Mesenchymal stem cell (in vitro differentiated cells and primary cell): ENCODE data around the gene POLR2E.
A peak's percentile ranks its signal among the peaks of the same experiment; 100 is the strongest.

Source experiments
- DNase-seq: peaks from one replicate; pipeline ENCODE4 v3.0.0-alpha.2; 2013
- H2AFZ ChIP-seq: one replicate; pipeline ENCODE4 v1.6.1; 2013; ENCODE audit warnings: low read depth, mild to moderate bottlenecking, control low read depth, inconsistent platforms, low read length, moderate library complexity
- H2AK5ac ChIP-seq: 2 replicates; pipeline ENCODE4 v1.6.1; 2013; ENCODE audit warnings: low read length, moderate library complexity, mild to moderate bottlenecking, inconsistent platforms; ENCODE audit not compliant: severe bottlenecking
- H2BK120ac ChIP-seq: one replicate; pipeline ENCODE4 v1.6.1; 2013; ENCODE audit warnings: low read depth, mild to moderate bottlenecking, inconsistent platforms, low read length, moderate library complexity
- H2BK12ac ChIP-seq, 2 experiments: one replicate each; pipeline ENCODE4 v1.6.1; 2013; ENCODE audit warnings: inconsistent platforms in 2 of 2, low read length in 2 of 2, mild to moderate bottlenecking in 2 of 2, moderate library complexity in 2 of 2, control low read depth in 1 of 2
- H2BK15ac ChIP-seq: one replicate; pipeline ENCODE4 v1.6.1; 2013; ENCODE audit warnings: mild to moderate bottlenecking, low read depth, inconsistent platforms; ENCODE audit not compliant: poor library complexity, severe bottlenecking
- H2BK5ac ChIP-seq: 2 replicates; pipeline ENCODE4 v1.6.1; 2013; ENCODE audit warnings: low read depth, mild to moderate bottlenecking, low read length, control low read depth, inconsistent platforms; ENCODE audit not compliant: poor library complexity, severe bottlenecking
- H3K14ac ChIP-seq, 2 experiments: one replicate each; pipeline ENCODE4 v1.6.1; 2013; ENCODE audit warnings: inconsistent platforms in 2 of 2, low read length in 2 of 2, control low read depth in 1 of 2, mild to moderate bottlenecking in 1 of 2, moderate library complexity in 1 of 2
- H3K18ac ChIP-seq, 2 experiments: one replicate each; pipeline ENCODE4 v1.6.1; 2013; ENCODE audit warnings: inconsistent platforms in 2 of 2, low read length in 2 of 2, control low read depth in 1 of 2, low read depth in 1 of 2, mild to moderate bottlenecking in 1 of 2
- H3K23ac ChIP-seq, 2 experiments: one replicate each; pipeline ENCODE4 v1.6.1; 2013; ENCODE audit warnings: inconsistent platforms in 2 of 2, low read length in 2 of 2, mild to moderate bottlenecking in 2 of 2, moderate library complexity in 2 of 2, control low read depth in 1 of 2
- H3K27ac ChIP-seq: 2 replicates; pipeline ENCODE4 v1.5.1; 2013; ENCODE audit warnings: mild to moderate bottlenecking, moderate library complexity, low read length, control low read depth, inconsistent platforms; ENCODE audit not compliant: poor library complexity, severe bottlenecking
- H3K27me3 ChIP-seq, 2 experiments: 2 replicates each; pipeline versions ENCODE4 v1.6.1 to v1.7.0; 2013; ENCODE audit warnings: low read length in 2 of 2, mild to moderate bottlenecking in 2 of 2, moderate library complexity in 2 of 2, control low read depth in 1 of 2, inconsistent platforms in 1 of 2; ENCODE audit not compliant: control insufficient read depth in 1 of 2, insufficient read depth in 1 of 2
- H3K36me3 ChIP-seq, 2 experiments: 2 replicates each; pipeline versions ENCODE4 v1.6.1 to v1.7.0; 2013; ENCODE audit warnings: low read length in 2 of 2, control low read depth in 1 of 2, inconsistent platforms in 1 of 2, low read depth in 1 of 2, mild to moderate bottlenecking in 1 of 2; ENCODE audit not compliant: insufficient read depth in 2 of 2, control insufficient read depth in 1 of 2
- H3K4ac ChIP-seq, 2 experiments: one replicate each; pipeline ENCODE4 v1.6.1; 2013; ENCODE audit warnings: inconsistent platforms in 2 of 2, low read length in 2 of 2, mild to moderate bottlenecking in 2 of 2, moderate library complexity in 2 of 2, control low read depth in 1 of 2, low read depth in 1 of 2
- H3K4me1 ChIP-seq: 2 replicates; pipeline ENCODE4 v1.6.1; 2013; ENCODE audit warnings: low read depth, low read length, control low read depth; ENCODE audit not compliant: control insufficient read depth, insufficient read depth
- H3K4me2 ChIP-seq: 2 replicates; pipeline ENCODE4 v1.6.1; 2013; ENCODE audit warnings: low read length, mild to moderate bottlenecking, inconsistent platforms; ENCODE audit not compliant: poor library complexity, severe bottlenecking
- H3K4me3 ChIP-seq, 2 experiments: 2 replicates each; pipeline versions ENCODE4 v1.5.1 to v1.7.0; 2013; ENCODE audit warnings: low read length in 2 of 2, mild to moderate bottlenecking in 2 of 2, control low read depth in 1 of 2, low read depth in 1 of 2; ENCODE audit not compliant: insufficient read depth in 1 of 2
- H3K79me1 ChIP-seq: replicated peaks from 2 replicates; pipeline ENCODE4 v1.6.1; 2013; ENCODE audit warnings: mild to moderate bottlenecking, control low read depth, low read length, inconsistent platforms; ENCODE audit not compliant: poor library complexity, severe bottlenecking
- H3K9ac ChIP-seq: 2 replicates; pipeline ENCODE4 v1.7.0; 2013; ENCODE audit warnings: mild to moderate bottlenecking, low read length, moderate library complexity
- H3K9me3 ChIP-seq: 2 replicates; pipeline ENCODE4 v1.7.0; 2013; ENCODE audit warnings: mild to moderate bottlenecking, low read length; ENCODE audit not compliant: control insufficient read depth
- H4K8ac ChIP-seq: one replicate; pipeline ENCODE4 v1.6.1; 2013; ENCODE audit warnings: inconsistent platforms, mild to moderate bottlenecking, low read length, moderate library complexity
- H4K91ac ChIP-seq: one replicate; pipeline ENCODE4 v1.6.1; 2013; ENCODE audit warnings: mild to moderate bottlenecking, low read length, inconsistent platforms
- WGBS: methylation state at CpG from one replicate; pipeline ENCODE4 v1.1.7; 2013; ENCODE audit warnings: mixed read lengths; 5-methylcytosine and 5-hydroxymethylcytosine counted together

POLR2E gene

DNA sequence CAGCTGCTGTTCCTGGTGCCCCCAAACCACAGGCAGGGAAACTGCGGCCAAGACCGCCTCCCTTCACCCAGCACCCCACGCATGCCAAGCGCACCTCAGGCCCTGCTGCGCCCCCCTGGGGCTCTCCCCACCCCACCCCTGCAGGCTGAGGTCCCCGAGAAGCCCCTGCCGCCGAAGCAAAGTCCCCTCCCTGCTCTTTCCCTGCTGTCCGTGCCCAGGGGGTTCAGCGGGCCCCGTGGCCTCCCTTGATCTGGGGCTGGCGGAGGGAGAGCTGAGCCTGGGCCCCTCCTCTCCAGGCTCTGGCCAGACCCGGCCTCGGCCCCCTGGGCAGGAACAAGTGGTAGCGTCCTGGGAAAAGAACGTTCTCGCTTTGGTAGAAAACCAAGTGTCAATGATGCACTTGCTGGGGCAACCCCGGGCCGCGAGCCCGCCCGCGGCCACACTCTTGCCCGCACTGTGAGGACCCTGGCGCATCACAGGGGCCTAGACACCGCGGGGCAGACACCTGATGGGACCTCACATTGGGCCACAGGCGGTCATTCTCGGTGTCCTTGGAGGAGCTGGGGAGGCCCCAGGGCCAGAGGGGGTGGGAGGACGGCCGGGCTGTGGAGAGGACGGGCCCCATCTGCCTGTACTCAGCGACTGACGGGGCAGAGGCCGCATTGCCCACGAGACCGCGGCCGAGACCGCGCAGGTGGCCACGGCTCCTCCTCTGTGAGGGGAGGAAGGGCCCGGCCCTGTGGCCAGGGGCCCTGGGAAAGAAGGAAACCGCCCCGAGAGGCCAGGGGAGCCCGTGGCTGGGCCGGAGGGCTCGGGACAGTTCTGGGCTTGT is 37.6 kb upstream of the POLR2E start:
- Histone ChIP-seq H4K8ac (peak overlapping the region; percentile 86), H3K36me3 (peaks cover 39 to 60% of the 10 kb centered on the region in 2 experiments), H2AFZ (no peak overlapping the region), H3K23ac (peak overlapping the region in 1 of 2 experiments; percentile 34), H3K9me3 (no peaks in the 10 kb centered on the region), H4K91ac (peak overlapping the region; percentile 95), H2BK120ac (peak overlapping the region; percentile 90), H2BK12ac (peak overlapping the region; percentile 91 to 94), H2BK5ac (peak overlapping the region; percentile 4), H3K4me3 (peak overlapping the region in 1 of 2 experiments; percentile 92), H3K4me2 (peak overlapping the region; percentile 57), H3K14ac (peak overlapping the region in 1 of 2 experiments; percentile 94), H3K27ac (peak overlapping the region; percentile 67), H3K4me1 (peaks cover 54% of the 10 kb centered on the region), H3K79me1 (peaks cover 27% of the 10 kb centered on the region), H2BK15ac (peak overlapping the region; percentile 94), H3K18ac (peak overlapping the region; percentile 93 to 97), H2AK5ac (peak overlapping the region; percentile 89), H3K27me3 (no peaks in the 10 kb centered on the region), H3K9ac (peak overlapping the region; percentile 98), H3K4ac (peak overlapping the region; percentile 93 to 94)
- DNase-seq: peak; percentile 35
- 78% methylated on average over 46 of the region's 48 CpGs for WGBS

DNA sequence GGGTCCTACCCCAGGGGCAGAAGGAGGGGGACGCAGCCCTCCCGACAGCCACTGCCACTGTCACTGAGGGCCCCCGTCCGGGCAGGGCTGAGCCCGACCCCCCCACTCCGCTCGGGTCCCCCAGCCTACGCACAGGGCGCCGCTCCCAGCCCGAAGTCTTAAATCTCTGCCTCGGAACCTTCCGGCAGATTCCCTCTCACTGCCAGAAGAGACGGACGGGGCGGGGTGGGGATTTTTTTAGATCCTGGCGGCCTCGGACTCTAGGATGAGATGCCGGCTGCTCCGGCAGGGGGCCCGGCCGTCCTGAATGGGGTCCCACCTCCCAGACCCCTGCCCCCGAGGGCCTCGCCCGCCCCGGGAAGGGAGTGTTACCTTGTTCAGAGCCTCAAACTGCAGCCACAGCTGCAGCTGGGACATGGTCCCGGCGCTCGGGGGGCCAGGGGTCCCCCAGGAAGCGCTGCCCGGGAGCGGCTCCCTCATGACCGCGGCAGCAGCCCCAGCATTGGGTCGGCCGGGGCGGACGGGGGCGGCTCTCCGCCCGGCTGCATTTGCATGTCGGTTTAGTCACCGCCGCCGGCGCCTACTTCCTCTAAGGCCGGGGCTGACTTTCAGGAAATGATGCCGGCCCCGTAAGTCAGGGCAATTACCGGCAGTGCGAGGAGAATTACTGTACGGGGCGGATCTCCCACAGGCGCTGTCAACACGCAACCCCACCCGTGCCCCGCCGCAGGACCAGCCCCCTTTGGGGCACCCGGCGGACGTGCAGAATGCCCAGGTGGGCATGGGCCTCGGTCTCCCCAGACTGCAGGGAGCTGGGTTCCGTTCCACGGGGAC is 36.8 kb upstream of the POLR2E start:
- Histone ChIP-seq H2BK12ac (peak overlapping the region; percentile 14 to 91), H2AFZ (no peak overlapping the region), H2BK5ac (peak overlapping the region; percentile 87), H3K27me3 (no peaks in the 10 kb centered on the region), H3K18ac (peak overlapping the region; percentile 93 to 97), H2BK15ac (peak overlapping the region; percentile 82), H3K27ac (peak overlapping the region; percentile 67), H3K36me3 (peaks cover 47 to 67% of the 10 kb centered on the region in 2 experiments), H4K91ac (peak overlapping the region; percentile 93), H3K14ac (peak overlapping the region in 1 of 2 experiments; percentile 94), H3K4me3 (peak overlapping the region; percentile 74 to 92), H2AK5ac (peak overlapping the region; percentile 89), H3K4me1 (peaks cover 59% of the 10 kb centered on the region), H3K9me3 (no peaks in the 10 kb centered on the region), H3K9ac (peak overlapping the region; percentile 98), H3K4me2 (peak overlapping the region; percentile 90), H3K4ac (peak overlapping the region; percentile 94 to 96), H4K8ac (peak overlapping the region; percentile 87), H2BK120ac (peak overlapping the region; percentile 90), H3K79me1 (peaks cover 28% of the 10 kb centered on the region), H3K23ac (peak overlapping the region in 1 of 2 experiments; percentile 74)
- peak; percentile 95 for DNase-seq
- 2% methylated on average over 64 of the region's 64 CpGs for WGBS

DNA sequence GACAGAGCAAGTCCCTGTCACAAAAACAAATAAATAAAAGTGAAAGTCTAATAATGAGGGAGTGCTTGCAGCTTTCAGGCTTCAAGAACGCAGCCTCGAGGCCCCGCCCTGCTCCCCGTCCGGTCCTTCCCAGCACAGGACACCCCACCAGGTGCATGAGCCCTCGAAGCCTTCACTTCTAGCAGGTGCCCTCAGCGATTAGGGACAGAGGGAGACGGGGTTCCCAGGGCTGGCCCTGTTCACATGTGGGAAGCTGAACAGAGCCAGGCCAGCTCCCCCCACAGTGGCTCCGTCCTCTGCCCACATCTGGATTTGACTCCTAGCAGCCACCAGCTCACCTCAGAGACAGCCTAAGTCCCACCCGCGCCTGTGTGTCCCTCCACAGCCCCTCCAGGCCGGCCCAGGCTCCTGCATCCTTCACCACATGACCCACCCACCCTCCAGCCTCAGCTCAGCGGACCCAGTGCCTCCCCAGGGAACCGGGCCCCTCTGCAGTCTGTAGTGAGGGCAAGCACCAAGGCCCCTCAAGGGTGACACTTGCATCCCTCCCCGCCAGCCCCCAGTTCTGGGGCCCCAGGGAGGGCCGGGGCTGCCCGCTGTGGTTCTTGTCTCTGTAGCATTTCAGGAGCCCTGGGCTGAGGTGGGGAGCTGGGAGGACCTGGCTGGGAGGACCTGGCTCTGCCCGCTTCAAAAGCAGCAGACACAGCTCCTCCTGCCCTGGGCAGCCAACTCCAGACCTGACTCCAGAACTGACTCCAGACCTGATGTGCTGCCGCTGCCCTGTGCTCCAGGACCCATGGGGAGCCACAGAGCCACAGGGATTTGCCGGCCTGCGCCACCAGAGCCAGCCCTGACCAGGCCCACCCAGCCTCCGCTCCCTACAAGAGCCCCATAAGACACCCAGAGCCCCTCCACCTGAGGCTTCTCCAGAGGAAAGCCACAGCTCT is 35.9 kb upstream of the POLR2E start:
- peak overlapping the region; percentile 90 for H4K91ac ChIP-seq
- peak overlapping the region; percentile 64 for H2BK120ac ChIP-seq
- peak overlapping the region; percentile 71 for H4K8ac ChIP-seq
- H3K4ac ChIP-seq: peak overlapping the region; percentile 83 to 96
- H3K9me3 ChIP-seq: no peaks in the 10 kb centered on the region
- peak overlapping the region; percentile 65 for H3K27ac ChIP-seq
- peaks cover 59% of the 10 kb centered on the region for H3K4me1 ChIP-seq
- peak overlapping the region; percentile 82 for H2BK15ac ChIP-seq
- peak overlapping the region; percentile 98 for H3K9ac ChIP-seq
- peak overlapping the region in 1 of 2 experiments; percentile 87 for H3K14ac ChIP-seq
- H2AFZ ChIP-seq: no peak overlapping the region
- peaks cover 24% of the 10 kb centered on the region for H3K79me1 ChIP-seq
- peak overlapping the region; percentile 47 for H2AK5ac ChIP-seq
- peak overlapping the region; percentile 90 for H3K4me2 ChIP-seq
- peaks cover 55 to 66% of the 10 kb centered on the region in 2 experiments for H3K36me3 ChIP-seq
- H3K4me3 ChIP-seq: peak overlapping the region; percentile 74 to 92
- H2BK5ac ChIP-seq: no peak overlapping the region
- H2BK12ac ChIP-seq: peak overlapping the region; percentile 14 to 85
- no peaks in the 10 kb centered on the region for H3K27me3 ChIP-seq
- DNase-seq: peak; percentile 47
- peak overlapping the region in 1 of 2 experiments; percentile 81 for H3K23ac ChIP-seq
- WGBS: 64% methylated on average over 19 of the region's 22 CpGs
- peak overlapping the region; percentile 31 to 97 for H3K18ac ChIP-seq
